ENCODE measurements around the gene MYL12B.

The MYL12B gene

DNA sequence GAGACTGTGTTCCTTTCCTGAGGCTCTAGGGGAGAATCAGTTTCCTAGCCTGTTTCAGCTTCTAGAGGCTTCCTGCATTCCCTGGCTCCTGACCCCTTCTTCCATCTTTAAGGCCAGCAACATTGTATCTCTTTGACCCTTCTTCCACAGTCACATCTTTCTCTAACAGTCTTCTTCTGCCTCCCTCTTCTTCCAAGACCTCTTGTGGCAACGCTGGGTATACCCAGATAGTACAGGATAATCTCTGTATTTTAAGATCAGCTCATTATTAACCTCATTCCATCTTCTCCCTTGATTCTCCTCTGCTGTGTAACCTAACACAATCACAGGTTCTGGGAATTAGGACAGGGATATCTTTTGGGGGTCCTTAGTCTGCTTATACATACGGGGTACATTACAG lies 23.2 kb upstream of the MYL12B start:
- H3K4me1 ChIP-seq (ENCODE audit: control insufficient read depth, insufficient read depth, low read length): no peaks in the 10 kb centered on the region
- no peaks in the 10 kb centered on the region for H3K27me3 ChIP-seq (ENCODE audit: control insufficient read depth, insufficient read depth, low read length)
- H3K36me3 ChIP-seq (ENCODE audit: control insufficient read depth, insufficient read depth, low read length): no peaks in the 10 kb centered on the region
- H3K27ac ChIP-seq (ENCODE audit: low read depth, low read length): no peak overlapping the region
- no peak overlapping the region for H3K4me3 ChIP-seq (ENCODE audit: low read depth, low read length)
- H3K9me3 ChIP-seq (ENCODE audit: control insufficient read depth, insufficient read depth, low read length): peaks cover 11% of the 10 kb centered on the region
- no peak overlapping the region for H3K9ac ChIP-seq (ENCODE audit: low read depth, low read length)

- no peak overlapping the region for H3K27ac ChIP-seq (ENCODE audit: low read depth, low read length)
- H3K9ac ChIP-seq (ENCODE audit: low read depth, low read length): no peak overlapping the region
These were observed 16.8 kb upstream of the MYL12B start for GRCh38 chr18:3245185-3245564.

DNA sequence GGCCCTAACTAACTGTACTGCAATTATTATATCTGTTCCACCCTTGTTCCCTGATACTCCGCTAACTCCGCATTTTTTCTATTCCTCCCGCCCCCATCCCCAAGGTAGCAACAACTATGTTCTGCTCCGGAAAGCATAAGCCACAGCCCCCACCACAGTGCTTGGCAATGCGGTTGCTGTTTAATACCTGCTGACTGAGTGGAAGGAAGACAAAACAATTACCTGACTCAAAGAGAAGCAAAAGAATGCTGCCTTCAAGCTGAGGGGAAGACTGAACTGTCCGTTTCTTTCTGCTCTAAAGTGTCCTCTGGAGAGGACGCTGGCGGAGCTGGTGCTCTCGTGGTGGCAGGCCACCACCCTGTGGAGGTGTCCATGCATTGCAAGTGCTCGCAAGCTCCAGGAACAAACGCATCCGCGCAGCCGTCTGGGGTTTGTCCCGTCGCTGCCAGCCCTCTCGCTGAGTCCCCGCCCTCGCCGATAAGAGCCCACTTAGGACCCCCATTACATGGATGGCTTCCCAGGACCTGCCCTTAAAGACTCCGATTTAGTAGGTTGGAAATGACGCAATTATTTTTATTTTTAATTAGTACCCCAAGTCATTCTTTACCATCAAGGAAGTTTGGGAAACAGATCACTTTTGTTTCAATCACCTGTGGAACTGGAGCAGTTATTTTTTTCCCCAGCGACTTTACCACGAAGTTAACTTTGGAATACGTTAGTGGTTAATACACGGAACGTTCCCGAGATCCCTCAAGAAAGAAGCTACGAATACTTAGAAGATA lies 15.9 kb upstream of the MYL12B start:
- Histone ChIP-seq H3K9ac (ENCODE audit: low read depth, low read length) (no peak overlapping the region), H3K27me3 (ENCODE audit: control insufficient read depth, insufficient read depth, low read length) (no peaks in the 10 kb centered on the region), H3K4me3 (ENCODE audit: low read depth, low read length) (peak overlapping the region; percentile 65), H3K9me3 (ENCODE audit: control insufficient read depth, insufficient read depth, low read length) (peaks cover 10% of the 10 kb centered on the region), H3K4me1 (ENCODE audit: control insufficient read depth, insufficient read depth, low read length) (peaks cover 17% of the 10 kb centered on the region), H3K27ac (ENCODE audit: low read depth, low read length) (peak overlapping the region; percentile 97), H3K36me3 (ENCODE audit: control insufficient read depth, insufficient read depth, low read length) (peaks cover 17% of the 10 kb centered on the region)

More at GRCh38 chr18:3245185-3245564, 16.8 kb upstream of the MYL12B start:
- Histone ChIP-seq H3K36me3 (ENCODE audit: control insufficient read depth, insufficient read depth, low read length) (peaks cover 10% of the 10 kb centered on the region), H3K27me3 (ENCODE audit: control insufficient read depth, insufficient read depth, low read length) (no peaks in the 10 kb centered on the region), H3K9me3 (ENCODE audit: control insufficient read depth, insufficient read depth, low read length) (peaks cover 11% of the 10 kb centered on the region), H3K4me1 (ENCODE audit: control insufficient read depth, insufficient read depth, low read length) (peaks cover 12% of the 10 kb centered on the region), H3K4me3 (ENCODE audit: low read depth, low read length) (peak overlapping the region; percentile 45)

DNA sequence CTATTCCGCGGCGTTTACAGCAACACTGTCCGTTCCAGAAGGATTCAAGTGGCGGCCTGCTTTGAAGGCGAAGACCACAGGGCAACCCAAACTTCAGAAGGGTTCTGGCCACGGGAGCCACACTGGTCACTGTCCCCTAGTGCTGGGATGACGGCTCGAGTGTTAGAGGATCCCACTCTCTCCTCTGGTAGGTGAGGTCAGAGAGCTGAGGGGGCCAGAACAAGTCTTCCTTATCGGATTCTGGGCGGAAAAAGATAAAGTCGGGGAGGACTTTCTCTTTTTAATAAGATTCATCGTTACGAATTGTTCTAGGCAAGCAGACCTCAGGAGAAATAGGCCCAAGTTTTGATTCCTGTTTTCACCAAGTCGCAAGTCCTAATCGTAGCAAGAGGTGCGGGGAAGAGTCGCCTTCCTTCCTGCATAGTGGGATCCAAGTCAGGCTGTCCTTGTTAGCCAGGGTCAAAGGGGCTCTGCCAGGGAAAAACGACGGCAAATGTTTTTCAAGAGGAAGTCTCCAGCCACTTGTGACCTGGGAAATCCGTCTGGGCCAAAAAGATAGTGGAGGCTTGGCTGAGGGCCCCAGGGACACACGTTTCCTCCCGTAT lies 15.2 kb upstream of the MYL12B start:
- Histone ChIP-seq H3K4me1 (ENCODE audit: control insufficient read depth, insufficient read depth, low read length) (peaks cover 17% of the 10 kb centered on the region), H3K9ac (ENCODE audit: low read depth, low read length) (peak overlapping the region; percentile 57)

DNA sequence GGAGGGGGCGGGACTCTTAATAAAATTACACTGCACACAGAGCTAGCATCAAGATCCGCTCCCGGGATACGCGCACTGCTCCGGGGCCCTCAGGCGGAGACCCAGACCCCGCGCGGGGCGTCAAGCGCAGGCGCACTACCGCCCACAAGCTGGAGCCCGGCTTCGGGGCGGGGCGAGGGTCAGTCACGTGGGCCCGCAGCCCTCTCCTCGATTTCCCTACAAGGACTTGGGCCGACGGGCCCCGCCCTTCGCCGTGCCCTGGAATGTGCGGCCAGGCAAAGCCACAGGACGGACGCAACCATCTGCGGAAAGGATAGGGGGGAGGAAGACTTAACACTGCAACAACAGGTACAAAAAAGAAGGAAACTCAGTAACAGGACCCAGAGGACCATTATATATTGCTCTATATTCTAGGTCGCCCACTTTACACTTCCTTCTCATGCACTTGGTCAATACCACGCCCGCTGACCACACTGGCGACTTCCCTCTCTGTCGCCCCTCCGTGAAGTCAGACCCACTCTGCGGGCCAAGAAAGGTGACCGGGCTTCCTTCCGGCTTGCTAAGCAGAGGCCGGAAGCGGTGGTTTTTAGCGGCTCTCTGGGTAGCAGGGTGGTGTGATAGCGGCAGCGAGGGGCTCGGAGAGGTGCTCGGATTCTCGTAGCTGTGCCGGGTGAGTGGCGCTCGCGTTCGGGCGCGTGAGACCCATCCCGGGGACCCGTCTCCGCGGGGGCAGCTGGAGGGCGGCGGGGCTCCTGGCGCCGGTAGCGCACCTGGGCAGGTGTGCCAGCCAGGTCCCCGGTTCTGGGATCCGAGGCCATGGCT lies 14.5 kb upstream of the MYL12B start, which contains the start of gene MYL12A:
MYL12A (plus strand) TSS at position 562 of the 822 bp plus-strand sequence. CDS start 5,447 bp downstream, outside the sequence.
- H3K36me3 ChIP-seq (ENCODE audit: control insufficient read depth, insufficient read depth, low read length): peaks cover 17% of the 10 kb centered on the region
- H3K4me1 ChIP-seq (ENCODE audit: control insufficient read depth, insufficient read depth, low read length): peaks cover 17% of the 10 kb centered on the region
- no peaks in the 10 kb centered on the region for H3K27me3 ChIP-seq (ENCODE audit: control insufficient read depth, insufficient read depth, low read length)
- H3K9me3 ChIP-seq (ENCODE audit: control insufficient read depth, insufficient read depth, low read length): no peaks in the 10 kb centered on the region
- H3K4me3 ChIP-seq (ENCODE audit: low read depth, low read length): peak within 1 kb of the TSS; percentile 91
- peak within 1 kb of the TSS; percentile 97 for H3K27ac ChIP-seq (ENCODE audit: low read depth, low read length)
- H3K9ac ChIP-seq (ENCODE audit: low read depth, low read length): peak within 1 kb of the TSS; percentile 99

More for the DNA sequence above, 15.2 kb upstream of the MYL12B start:
- Histone ChIP-seq H3K9me3 (ENCODE audit: control insufficient read depth, insufficient read depth, low read length) (peaks cover 5% of the 10 kb centered on the region), H3K36me3 (ENCODE audit: control insufficient read depth, insufficient read depth, low read length) (peaks cover 17% of the 10 kb centered on the region), H3K27ac (ENCODE audit: low read depth, low read length) (peak overlapping the region; percentile 97), H3K27me3 (ENCODE audit: control insufficient read depth, insufficient read depth, low read length) (no peaks in the 10 kb centered on the region), H3K4me3 (ENCODE audit: low read depth, low read length) (peak overlapping the region; percentile 65)

DNA sequence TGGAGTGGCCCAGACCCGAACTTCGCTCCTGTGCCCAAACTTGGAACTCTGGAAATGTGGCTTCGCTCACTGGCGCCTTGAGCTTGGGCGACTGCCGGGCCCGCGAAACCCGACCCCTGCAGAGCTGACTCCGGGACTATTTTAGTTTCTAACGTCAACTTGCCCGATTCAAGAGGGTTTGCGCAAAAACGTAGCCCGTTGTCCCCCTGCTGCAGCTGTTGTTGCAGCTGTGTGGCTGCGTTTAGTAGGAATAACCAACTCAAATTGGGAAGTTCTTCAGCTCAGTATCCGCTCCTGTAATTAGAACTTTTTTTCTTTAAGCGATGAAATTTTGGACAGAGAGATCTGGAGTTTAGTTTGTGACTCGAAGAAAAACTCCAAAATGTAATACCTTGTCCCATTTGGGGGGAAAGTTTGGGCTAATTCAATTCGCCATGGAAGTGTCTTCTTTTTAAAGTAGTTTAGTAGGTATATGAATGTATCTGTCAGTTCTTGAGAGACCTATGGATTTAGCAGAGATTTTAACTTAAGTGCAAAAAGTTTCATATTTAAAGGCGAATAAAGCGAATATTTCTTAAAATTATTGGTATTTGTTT lies 13.8 kb upstream of the MYL12B start:
- Histone ChIP-seq H3K36me3 (ENCODE audit: control insufficient read depth, insufficient read depth, low read length) (peaks cover 24% of the 10 kb centered on the region), H3K4me1 (ENCODE audit: control insufficient read depth, insufficient read depth, low read length) (peaks cover 17% of the 10 kb centered on the region), H3K4me3 (ENCODE audit: low read depth, low read length) (peak overlapping the region; percentile 91), H3K9me3 (ENCODE audit: control insufficient read depth, insufficient read depth, low read length) (no peaks in the 10 kb centered on the region), H3K9ac (ENCODE audit: low read depth, low read length) (peak overlapping the region; percentile 99), H3K27me3 (ENCODE audit: control insufficient read depth, insufficient read depth, low read length) (no peaks in the 10 kb centered on the region), H3K27ac (ENCODE audit: low read depth, low read length) (peak overlapping the region; percentile 97)

DNA sequence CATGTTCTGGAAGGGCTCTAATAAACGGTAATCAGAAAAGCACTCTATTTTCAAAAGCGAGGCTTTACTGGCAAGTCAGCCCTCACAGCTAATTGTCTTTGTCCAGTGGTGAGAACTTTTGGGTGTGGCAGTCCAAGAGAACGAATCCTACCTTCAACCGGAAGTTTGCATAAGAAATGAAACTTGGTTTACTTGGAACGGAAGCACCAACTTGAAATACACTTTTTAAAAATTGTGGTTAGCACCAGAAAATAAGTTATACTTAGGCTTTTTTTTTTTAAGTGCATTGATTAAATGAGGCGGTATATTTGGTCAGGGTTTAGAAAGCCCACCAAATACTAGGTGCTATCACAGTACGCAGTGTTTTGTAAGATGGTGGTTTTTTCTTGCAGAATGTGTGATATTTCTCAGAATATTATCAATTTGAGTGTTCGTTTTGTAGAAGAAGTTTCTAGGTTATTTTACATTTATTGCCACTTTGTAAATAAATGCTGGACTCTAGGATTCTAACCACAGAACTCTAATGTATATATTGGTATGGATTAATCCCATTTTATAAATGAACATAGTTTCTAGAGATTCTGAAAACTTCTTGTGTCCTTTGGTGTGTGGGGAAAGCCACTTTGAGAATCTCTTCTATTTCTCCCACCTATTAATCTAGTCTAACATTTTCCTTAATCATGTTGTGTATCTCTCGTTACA lies 13.1 kb upstream of the MYL12B start:
- peak overlapping the region; percentile 91 for H3K4me3 ChIP-seq (ENCODE audit: low read depth, low read length)
- peak overlapping the region; percentile 99 for H3K9ac ChIP-seq (ENCODE audit: low read depth, low read length)
- no peaks in the 10 kb centered on the region for H3K9me3 ChIP-seq (ENCODE audit: control insufficient read depth, insufficient read depth, low read length)
- peaks cover 31% of the 10 kb centered on the region for H3K36me3 ChIP-seq (ENCODE audit: control insufficient read depth, insufficient read depth, low read length)
- no peaks in the 10 kb centered on the region for H3K27me3 ChIP-seq (ENCODE audit: control insufficient read depth, insufficient read depth, low read length)
- H3K4me1 ChIP-seq (ENCODE audit: control insufficient read depth, insufficient read depth, low read length): peaks cover 17% of the 10 kb centered on the region
- H3K27ac ChIP-seq (ENCODE audit: low read depth, low read length): peak overlapping the region; percentile 97

GRCh38 chr18:3250237-3251107 lies 11.5 kb upstream of the MYL12B start:
- Histone ChIP-seq H3K4me3 (ENCODE audit: low read depth, low read length) (peak overlapping the region; percentile 17; the same call in 1 of the 2 replicates), H3K9ac (ENCODE audit: low read depth, low read length) (no peak overlapping the region; the same call in 1 of the 2 replicates), H3K27ac (ENCODE audit: low read depth, low read length) (no peak overlapping the region), H3K4me1 (ENCODE audit: control insufficient read depth, insufficient read depth, low read length) (peaks cover 16% of the 10 kb centered on the region), H3K9me3 (ENCODE audit: control insufficient read depth, insufficient read depth, low read length) (no peaks in the 10 kb centered on the region), H3K27me3 (ENCODE audit: control insufficient read depth, insufficient read depth, low read length) (no peaks in the 10 kb centered on the region), H3K36me3 (ENCODE audit: control insufficient read depth, insufficient read depth, low read length) (peaks cover 48% of the 10 kb centered on the region)

GRCh38 chr18:3251249-3251962 lies 10.5 kb upstream of the MYL12B start:
- Histone ChIP-seq H3K4me1 (ENCODE audit: control insufficient read depth, insufficient read depth, low read length) (peaks cover 14% of the 10 kb centered on the region), H3K9ac (ENCODE audit: low read depth, low read length) (no peak overlapping the region), H3K27me3 (ENCODE audit: control insufficient read depth, insufficient read depth, low read length) (no peaks in the 10 kb centered on the region), H3K27ac (ENCODE audit: low read depth, low read length) (no peak overlapping the region), H3K4me3 (ENCODE audit: low read depth, low read length) (no peak overlapping the region), H3K9me3 (ENCODE audit: control insufficient read depth, insufficient read depth, low read length) (no peaks in the 10 kb centered on the region), H3K36me3 (ENCODE audit: control insufficient read depth, insufficient read depth, low read length) (peaks cover 57% of the 10 kb centered on the region)
